Epithelial cell of esophagus (primary cell): Measurements from ENCODE around the gene ADIPOR2.

Source experiments
- DNase-seq: peaks from one replicate; pipeline ENCODE4 v3.0.0; 2010; ENCODE audit warnings: low read depth
- H3K4me3 ChIP-seq: 2 replicates; pipeline ENCODE4 v1.5.1; 2011; ENCODE audit warnings: mild to moderate bottlenecking, low read length, control low read depth
- TF ChIP-seq, protein P1 (sequence below): IDR thresholded peaks from 2 replicates; pipeline ENCODE4 v1.5.1; 2011; ENCODE audit warnings: low read depth, mild to moderate bottlenecking, low read length, control low read depth, inconsistent platforms; ENCODE audit not compliant: insufficient read depth; ENCODE audit errors: missing control alignments

The ADIPOR2 gene

DNA sequence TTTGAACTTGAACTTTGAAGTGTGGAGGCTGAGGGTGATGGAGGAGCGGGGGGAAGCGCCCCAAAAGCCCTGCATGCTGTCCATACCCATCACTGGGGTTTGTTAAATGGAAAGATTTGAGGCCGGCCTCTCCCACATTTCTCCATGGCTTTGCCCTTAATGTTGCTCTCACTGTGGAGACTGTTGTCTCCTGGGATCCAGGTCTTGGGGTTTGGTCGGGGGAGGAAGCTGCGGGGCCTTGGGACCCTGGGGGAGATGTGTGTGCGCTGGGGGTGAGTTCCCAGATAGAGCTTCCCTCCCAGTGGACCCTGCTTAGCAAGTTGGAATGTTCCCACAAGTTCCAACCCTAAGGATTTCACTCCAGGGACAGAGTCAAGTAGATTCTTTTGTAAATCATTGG lies 101.5 kb downstream of the ADIPOR2 start:
- H3K4me3 ChIP-seq = no peak overlapping the region
- TF ChIP-seq, protein P1, sequence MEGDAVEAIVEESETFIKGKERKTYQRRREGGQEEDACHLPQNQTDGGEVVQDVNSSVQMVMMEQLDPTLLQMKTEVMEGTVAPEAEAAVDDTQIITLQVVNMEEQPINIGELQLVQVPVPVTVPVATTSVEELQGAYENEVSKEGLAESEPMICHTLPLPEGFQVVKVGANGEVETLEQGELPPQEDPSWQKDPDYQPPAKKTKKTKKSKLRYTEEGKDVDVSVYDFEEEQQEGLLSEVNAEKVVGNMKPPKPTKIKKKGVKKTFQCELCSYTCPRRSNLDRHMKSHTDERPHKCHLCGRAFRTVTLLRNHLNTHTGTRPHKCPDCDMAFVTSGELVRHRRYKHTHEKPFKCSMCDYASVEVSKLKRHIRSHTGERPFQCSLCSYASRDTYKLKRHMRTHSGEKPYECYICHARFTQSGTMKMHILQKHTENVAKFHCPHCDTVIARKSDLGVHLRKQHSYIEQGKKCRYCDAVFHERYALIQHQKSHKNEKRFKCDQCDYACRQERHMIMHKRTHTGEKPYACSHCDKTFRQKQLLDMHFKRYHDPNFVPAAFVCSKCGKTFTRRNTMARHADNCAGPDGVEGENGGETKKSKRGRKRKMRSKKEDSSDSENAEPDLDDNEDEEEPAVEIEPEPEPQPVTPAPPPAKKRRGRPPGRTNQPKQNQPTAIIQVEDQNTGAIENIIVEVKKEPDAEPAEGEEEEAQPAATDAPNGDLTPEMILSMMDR = no peak
- no peak for DNase-seq

GRCh38 chr12:1793426-1794210 lies 102.7 kb downstream of the ADIPOR2 start:
- H3K4me3 ChIP-seq = no peak overlapping the region
- no peak for DNase-seq
- TF ChIP-seq, protein P1 = no peak

GRCh38 chr12:1794440-1795090 lies 103.7 kb downstream of the ADIPOR2 start:
- no peak overlapping the region for H3K4me3 ChIP-seq
- TF ChIP-seq, protein P1 = no peak
- DNase-seq = no peak

DNA sequence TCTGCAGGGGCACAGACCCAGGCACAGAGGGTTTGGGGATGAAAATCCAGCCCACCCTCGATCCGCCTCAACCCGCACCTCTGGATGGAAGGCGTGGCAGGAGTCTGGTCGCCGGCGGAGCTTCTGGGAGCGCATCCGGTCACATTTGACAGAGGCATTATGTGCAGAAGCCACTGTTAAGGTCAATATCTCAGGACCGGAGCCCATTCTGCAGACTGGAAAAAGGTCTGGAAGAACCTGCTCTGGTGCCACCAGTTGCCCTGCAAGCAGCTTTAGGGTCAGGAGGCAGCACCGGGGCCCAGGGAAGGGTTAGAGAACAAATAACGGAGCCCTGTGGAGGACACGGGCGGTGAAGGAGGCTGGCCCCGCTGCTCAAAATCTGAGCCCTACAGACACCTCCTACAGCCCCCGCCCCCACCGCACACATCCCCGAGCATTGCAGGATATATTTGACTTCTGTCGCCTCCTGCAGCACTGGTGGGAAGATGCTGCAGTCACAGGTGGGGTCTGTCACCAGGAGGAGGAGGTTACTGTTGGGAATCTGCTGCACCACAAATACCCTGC lies 104.4 kb downstream of the ADIPOR2 start:
- no peak for DNase-seq
- H3K4me3 ChIP-seq = no peak overlapping the region
- TF ChIP-seq, protein P1 = no peak

GRCh38 chr12:1795785-1796514 lies 105.1 kb downstream of the ADIPOR2 start:
- peak; percentile 91 for DNase-seq
- TF ChIP-seq, protein P1 = peak; percentile 50
- H3K4me3 ChIP-seq = peak overlapping the region; percentile 52

- DNase-seq = peak; percentile 21
- H3K4me3 ChIP-seq = peak overlapping the region; percentile 52
- TF ChIP-seq, protein P1 = no peak
Measured at GRCh38 chr12:1796515-1797010, 105.7 kb downstream of the ADIPOR2 start.
